Measurements from ENCODE around the gene MARS1. TPM values are rescaled to one million over a fixed set of nuclear protein-coding genes. Genes with fewer than 3 reads are reported as not detected.
A peak's percentile ranks its signal among the peaks of the same experiment; 100 is the strongest.
"Not testable (repeated sequence)": the region's sequence is repeated elsewhere in the genome, so short reads cannot be mapped to it uniquely, and the experiment has no call there.

MARS1 gene
- total RNA-seq, 2 donors from 2014 or later: 36.9 to 41.0 TPM

DNA sequence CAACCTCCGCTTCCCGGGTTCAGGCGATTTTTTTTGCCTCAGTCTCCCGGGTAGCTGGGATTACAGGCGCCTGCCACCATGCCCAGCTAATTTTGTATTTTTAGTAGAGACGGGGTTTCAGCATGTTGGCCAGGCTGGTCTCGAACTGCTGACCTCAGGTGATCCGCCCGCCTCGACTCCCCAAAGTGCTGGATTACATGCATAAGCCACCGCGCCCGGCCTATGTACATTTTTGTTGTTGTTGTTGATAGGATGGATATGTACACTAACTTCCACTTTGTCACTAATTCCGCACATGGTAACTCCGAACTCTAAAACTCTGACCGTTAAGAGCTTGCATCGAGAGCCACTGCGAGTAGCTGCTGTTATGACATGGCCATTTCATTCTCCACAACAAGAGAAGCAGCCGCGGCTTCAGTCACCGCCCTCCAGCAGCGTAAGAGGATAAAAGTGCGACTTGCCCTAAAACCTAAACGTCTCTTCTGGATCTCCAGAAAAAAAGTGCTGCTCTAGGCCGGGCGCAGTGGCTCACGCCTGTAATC, 742 bp upstream of the MARS1 start:
- H3K4me3 ChIP-seq: peak overlapping the region; percentile 71 to 80
- peaks cover 30% of the 10 kb centered on the region for H3K36me3 ChIP-seq
- H3K27me3 ChIP-seq: no peaks in the 10 kb centered on the region
- DNase-seq (ENCODE audit: low spot score): no peak
- no peaks in the 10 kb centered on the region for H3K9me3 ChIP-seq
- TF ChIP-seq, protein P1, sequence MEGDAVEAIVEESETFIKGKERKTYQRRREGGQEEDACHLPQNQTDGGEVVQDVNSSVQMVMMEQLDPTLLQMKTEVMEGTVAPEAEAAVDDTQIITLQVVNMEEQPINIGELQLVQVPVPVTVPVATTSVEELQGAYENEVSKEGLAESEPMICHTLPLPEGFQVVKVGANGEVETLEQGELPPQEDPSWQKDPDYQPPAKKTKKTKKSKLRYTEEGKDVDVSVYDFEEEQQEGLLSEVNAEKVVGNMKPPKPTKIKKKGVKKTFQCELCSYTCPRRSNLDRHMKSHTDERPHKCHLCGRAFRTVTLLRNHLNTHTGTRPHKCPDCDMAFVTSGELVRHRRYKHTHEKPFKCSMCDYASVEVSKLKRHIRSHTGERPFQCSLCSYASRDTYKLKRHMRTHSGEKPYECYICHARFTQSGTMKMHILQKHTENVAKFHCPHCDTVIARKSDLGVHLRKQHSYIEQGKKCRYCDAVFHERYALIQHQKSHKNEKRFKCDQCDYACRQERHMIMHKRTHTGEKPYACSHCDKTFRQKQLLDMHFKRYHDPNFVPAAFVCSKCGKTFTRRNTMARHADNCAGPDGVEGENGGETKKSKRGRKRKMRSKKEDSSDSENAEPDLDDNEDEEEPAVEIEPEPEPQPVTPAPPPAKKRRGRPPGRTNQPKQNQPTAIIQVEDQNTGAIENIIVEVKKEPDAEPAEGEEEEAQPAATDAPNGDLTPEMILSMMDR (IDR thresholded peaks at IDR 0.05): no peak
- peak overlapping the region in 1 of 2 donors; percentile 78 for H3K27ac ChIP-seq
- peaks cover 0 to 15% of the 10 kb centered on the region in 2 donors for H3K4me1 ChIP-seq

DNA sequence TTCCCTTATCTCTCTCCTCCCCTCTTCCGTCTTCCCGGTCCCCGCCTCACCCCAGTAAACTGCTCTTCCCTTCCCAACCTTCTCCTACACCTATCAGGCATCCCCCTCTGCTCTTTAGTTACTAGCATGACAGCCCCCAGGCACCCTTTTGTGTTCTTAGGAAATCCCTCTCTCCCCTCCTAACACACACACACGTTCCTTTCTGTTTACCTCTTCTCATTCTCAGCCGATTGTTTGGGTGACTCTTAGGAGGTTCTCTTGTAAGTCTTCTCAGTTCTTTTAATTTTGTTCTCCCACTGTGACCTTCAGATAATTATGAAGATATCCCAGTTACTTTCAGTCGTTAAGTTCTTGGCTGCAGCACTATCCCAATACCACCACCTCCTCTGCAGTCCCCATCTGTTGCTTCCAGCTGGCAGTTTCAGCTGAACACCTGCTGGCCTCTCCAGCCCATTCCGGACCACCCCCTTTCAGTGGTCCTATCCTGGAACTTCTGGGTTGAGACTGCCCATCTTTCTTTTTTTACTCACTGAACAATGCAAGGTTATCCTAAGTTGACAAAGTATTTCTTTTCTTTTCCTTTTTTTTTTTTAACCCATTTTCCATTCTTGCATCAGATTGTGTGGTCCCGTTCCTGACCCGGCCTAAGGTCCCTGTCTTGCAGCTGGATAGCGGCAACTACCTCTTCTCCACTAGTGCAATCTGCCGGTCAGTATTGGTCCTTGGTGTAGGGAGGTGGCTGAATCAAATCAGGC, 711 bp downstream of the MARS1 start:
- H3K4me1 ChIP-seq: peaks cover 0 to 15% of the 10 kb centered on the region in 2 donors
- no peaks in the 10 kb centered on the region for H3K9me3 ChIP-seq
- peaks cover 30% of the 10 kb centered on the region for H3K36me3 ChIP-seq
- H3K27ac ChIP-seq: peak overlapping the region; percentile 61 to 78
- DNase-seq (ENCODE audit: low spot score): no peak
- H3K4me3 ChIP-seq: peak overlapping the region; percentile 71 to 80
- TF ChIP-seq, protein P1 (IDR thresholded peaks at IDR 0.05): no peak
- H3K27me3 ChIP-seq: no peaks in the 10 kb centered on the region

DNA sequence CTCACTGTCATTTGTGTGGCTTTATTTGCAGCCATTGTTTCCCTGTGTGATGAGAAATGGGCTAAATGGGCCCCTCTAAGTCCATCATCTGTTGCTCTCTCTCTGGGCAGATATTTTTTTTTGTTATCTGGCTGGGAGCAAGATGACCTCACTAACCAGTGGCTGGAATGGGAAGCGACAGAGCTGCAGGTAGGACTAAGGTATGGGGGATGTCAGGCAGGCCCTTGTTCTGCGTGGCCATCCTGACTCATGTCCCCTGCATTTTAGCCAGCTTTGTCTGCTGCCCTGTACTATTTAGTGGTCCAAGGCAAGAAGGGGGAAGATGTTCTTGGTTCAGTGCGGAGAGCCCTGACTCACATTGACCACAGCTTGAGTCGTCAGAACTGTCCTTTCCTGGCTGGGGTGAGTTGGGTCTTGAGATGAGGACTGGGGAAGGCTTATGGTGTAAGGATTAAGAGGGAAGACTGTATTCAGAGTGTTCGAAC, 1.3 kb downstream of the MARS1 start:
- Histone ChIP-seq H3K9me3 (no peaks in the 10 kb centered on the region), H3K27ac (no peak overlapping the region), H3K36me3 (peaks cover 33% of the 10 kb centered on the region), H3K4me3 (no peak overlapping the region), H3K27me3 (no peaks in the 10 kb centered on the region), H3K4me1 (peaks cover 0 to 15% of the 10 kb centered on the region in 2 donors)
- TF ChIP-seq, protein P1 (IDR thresholded peaks at IDR 0.05): no peak
- DNase-seq (ENCODE audit: low spot score): no peak

DNA sequence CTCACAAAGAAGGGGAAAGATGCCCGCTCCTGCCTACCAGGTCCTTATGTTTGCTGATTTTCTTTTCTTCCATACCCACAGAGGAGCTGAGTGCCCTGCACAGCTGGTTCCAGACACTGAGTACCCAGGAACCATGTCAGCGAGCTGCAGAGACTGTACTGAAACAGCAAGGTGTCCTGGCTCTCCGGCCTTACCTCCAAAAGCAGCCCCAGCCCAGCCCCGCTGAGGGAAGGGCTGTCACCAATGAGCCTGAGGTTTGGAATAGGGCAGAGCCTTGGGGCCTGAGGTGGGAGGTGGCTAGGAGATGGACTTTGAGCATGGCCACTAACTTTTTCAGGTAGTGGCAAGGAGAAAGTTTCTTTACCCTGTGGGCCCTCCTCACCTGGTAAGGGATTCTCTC, 2.3 kb downstream of the MARS1 start:
- DNase-seq (ENCODE audit: low spot score): no peak
- H3K4me1 ChIP-seq: peaks cover 0 to 15% of the 10 kb centered on the region in 2 donors
- H3K36me3 ChIP-seq: peaks cover 34% of the 10 kb centered on the region

DNA sequence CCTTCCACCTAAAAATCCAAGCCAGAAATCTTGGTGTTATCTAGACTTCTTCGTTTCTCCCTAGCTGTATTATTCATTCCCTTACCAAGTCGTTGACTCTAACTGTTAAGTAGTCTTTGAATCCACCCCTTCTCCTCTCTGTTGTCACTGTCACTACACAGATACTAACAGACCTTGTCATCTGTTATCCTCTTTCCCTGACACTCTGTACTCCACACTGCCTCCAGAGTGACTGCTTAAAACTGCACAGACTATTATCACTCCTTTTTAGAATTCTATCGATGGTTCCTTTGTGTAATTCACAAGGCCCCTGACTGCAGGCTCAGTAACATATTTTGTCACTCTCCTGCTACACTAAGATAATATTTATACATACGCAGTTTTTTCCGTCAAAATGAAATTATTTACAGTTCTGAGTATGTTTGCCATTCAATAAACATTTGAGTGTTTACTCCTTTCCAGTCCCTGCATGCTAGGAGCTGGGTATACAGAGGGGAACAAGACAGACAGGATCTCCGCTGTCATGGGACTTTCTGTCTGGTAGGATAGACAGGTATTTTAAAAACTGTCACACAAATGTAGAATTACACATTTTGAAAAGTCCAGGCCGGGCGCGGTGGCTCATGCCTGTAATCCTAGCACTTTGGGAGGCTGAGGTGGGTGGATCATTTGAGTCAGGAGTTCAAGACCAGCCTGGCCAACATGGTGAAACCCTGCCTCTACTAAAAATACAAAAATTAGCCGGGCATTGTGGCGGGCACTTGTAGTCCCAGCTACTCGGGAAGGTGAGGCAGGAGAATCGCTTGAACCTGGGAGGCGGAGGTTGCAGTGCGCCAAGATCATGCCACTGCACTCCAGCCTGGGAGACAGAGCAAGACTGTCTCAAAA, 3.8 kb downstream of the MARS1 start:
- Histone ChIP-seq H3K4me1 (peaks cover 0 to 15% of the 10 kb centered on the region in 2 donors), H3K36me3 (peaks cover 40% of the 10 kb centered on the region), H3K27me3 (no peaks in the 10 kb centered on the region), H3K27ac (no peak overlapping the region), H3K4me3 (no peak overlapping the region), H3K9me3 (no peaks in the 10 kb centered on the region)
- DNase-seq (ENCODE audit: low spot score): no peak
- TF ChIP-seq, protein P1 (IDR thresholded peaks at IDR 0.05): no peak

More for the DNA sequence above, 2.3 kb downstream of the MARS1 start:
- TF ChIP-seq, protein P1 (IDR thresholded peaks at IDR 0.05): no peak
- Histone ChIP-seq H3K4me3 (no peak overlapping the region), H3K27ac (no peak overlapping the region), H3K9me3 (no peaks in the 10 kb centered on the region), H3K27me3 (no peaks in the 10 kb centered on the region)

DNA sequence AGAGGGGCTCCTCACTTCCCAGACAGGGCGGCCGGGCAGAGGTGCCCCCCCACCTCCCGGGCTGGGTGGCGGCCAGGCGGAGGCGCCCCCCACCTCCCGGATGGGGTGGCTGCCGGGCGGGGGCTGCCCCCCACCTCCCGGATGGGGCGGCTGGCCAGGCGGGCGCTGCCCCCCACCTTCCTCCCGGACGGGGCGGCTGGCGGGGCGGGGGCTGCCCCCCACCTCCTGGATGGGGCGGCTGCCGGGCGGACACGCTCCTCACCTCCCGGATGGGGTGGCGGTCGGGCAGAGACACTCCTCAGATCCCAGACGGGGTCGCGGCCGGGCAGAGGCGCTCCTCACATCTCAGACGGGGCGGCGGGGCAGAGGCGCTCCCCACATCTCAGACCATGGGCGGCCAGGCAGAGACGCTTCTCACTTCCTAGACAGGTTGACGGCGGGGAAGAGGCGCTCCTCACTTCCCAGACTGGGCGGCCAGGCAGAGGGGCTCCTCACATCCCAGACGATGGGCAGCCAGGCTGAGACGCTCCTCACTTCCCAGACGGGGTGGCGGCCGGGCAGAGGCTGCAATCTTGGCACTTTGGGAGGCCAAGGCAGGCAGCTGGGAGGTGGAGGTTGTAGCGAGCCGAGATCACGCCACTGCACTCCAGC, 7.3 kb downstream of the MARS1 start:
- not testable (repeated sequence) for H3K27ac ChIP-seq; H3K4me1 ChIP-seq; H3K9me3 ChIP-seq; DNase-seq (ENCODE audit: low spot score); H3K4me3 ChIP-seq; H3K27me3 ChIP-seq
- peaks cover 51% of the 10 kb centered on the region for H3K36me3 ChIP-seq

All from right atrium auricular region (tissue), 2 donors.